ENCODE data around the gene BCCIP.

The BCCIP gene

DNA sequence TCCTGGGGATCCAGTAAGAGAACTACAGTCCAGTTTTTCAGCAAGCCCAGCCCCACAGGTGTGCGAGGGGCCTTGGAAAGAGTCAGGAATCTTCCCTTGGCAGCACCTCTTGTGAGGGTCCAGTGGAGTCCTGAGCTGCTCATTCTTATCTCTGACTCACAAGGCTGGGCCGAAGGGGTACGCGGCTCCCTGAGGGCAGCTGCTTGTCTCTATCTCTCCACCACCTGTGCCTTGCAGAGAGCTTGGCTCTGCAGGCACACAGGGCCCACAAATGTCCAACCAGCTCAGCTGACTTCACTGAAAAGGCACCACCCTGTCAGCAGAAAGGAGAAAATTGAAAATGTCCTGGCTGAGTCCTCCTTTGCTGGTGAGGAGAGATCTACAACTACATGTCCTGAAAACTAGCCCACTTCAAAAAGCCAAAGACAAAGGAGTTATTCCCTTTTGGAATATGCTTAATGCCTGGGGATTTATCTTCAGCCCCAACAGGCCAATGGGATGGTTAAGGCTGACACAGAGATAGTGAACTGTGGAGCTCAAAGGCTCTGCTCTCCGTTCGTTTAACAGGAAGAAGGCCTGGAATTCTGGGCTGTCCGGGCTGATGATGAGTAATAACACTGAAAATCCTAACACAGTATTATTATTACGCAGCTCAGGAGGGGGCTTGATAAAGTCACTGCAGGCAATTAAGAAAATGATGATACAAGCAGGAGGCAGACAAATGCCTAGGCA lies 23.7 kb upstream of the BCCIP start:
- DNase-seq = no peak

DNA sequence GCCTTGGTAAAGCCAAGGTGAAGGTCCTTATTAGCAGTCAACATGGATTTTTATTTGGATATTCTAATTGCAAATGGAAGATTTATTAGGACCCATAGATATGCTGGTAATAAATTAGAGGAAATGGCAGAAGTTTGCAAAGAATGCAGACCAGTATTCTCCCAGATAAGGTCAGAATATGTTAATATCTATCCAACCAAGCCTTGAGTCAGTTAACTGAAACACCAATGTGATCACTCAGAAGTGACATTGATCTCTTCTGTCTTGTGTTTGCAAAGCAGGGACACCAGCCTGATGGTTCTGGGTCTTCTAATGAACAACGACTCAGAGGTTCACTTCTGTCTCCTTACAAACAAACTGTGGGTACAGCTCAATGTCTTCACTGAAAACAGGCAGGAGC lies 21.8 kb upstream of the BCCIP start:
- DNase-seq = no peak

DNA sequence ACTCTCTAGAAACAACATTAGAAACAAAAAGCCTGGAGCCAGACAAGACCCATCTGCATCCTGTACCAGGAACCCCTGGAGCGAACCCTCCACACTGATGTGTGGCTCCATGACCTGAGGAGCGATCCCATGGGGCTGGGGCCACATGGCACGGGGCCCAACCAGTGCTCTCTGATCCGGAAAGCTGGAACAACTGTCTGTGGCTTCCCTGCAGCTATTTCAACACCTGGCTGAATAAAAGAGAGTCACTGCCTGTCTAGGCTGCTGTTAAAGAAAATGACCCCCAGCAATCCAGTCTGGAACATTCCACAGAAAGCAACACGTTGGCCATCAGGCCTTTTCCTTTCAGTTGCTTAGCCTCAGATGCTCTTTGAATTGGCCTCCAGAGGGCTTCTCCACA lies 21.2 kb upstream of the BCCIP start:
- DNase-seq = no peak

DNA sequence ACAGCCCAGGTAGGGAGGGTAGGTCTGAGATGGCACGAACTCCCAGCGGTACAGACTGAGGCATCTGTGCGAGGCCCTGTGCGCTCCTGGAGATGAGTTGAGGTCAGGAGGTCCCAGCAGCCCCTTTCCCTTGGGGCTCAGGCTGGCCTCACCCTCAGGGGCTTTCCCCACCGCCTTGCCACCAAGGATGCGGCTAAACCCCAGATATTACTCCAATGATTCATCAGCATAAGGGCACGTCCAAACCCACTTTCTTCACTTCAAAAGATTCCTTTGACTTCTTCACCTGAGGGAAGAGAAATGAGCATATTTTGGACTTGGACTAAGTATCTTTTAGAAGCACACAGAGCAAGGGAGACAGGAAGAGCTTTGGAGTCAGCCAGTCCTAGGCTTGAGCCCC lies 20.6 kb upstream of the BCCIP start:
- no peak for DNase-seq

DNA sequence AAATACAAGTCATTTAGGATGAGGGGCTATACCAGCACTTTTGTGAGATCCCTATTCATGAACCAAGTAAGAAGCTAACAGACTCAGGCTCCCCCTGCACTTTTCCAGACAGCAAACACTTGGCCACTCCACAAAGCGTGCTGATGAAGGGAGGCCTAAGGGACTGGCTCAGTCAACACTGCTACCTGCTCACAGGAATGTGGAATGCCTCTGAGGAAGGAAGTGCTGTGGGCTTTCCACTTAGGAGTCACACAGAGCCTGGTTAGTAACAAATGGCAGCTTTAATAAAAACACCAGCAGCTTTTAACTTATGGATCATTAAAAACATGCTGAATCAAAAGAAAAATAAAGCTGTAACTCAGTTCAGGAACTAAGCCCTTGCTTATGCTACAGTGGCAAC lies 15.3 kb upstream of the BCCIP start:
- no peak for DNase-seq

DNA sequence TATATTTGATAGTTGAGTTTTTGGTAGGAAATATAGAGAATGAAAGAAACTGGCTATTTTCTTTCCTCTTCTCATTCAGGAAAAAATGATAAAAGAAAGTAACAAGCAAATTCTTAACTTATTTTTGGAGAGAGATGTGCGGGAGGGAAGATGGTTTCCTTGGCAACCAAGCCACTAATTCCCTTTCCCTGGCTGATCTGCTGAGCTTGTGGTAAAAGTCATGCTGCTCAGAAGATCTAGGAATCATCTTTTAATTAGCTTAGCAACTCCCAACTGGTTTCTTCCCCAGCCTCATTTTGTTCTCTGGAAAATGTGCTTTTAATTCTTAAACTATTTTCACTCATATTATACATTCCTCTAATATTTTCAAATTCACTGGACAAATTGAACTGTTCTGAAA lies 12.1 kb upstream of the BCCIP start:
- DNase-seq = no peak

DNA sequence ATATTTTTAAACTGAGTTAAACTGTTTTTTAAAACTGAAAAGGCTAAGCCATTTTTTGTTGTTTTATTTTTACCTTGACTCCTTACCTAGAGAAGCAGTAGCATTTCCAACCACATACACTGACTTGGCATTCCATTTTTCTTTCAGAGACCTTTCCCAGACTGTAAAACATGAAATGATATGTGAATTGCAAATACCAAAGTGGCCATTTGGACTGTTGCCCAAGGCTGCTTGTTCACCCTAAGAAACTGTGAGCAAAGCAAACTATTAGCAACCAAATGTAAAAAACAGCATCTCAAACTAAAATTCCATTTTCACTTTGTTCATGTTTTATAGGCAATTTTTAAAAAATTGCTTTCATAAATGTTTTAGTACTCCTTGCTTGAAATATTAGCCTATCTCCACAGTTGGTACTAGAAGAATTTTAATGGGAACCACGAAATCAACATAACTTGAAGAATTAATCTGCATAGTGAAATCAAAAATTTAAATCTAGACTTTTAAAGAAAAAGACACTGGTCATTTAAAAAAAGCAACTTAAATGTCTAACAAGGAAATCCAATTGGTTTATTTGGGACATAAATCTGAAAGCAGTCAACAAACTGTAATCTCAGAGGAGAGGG lies 11.1 kb upstream of the BCCIP start:
- DNase-seq = no peak

DNA sequence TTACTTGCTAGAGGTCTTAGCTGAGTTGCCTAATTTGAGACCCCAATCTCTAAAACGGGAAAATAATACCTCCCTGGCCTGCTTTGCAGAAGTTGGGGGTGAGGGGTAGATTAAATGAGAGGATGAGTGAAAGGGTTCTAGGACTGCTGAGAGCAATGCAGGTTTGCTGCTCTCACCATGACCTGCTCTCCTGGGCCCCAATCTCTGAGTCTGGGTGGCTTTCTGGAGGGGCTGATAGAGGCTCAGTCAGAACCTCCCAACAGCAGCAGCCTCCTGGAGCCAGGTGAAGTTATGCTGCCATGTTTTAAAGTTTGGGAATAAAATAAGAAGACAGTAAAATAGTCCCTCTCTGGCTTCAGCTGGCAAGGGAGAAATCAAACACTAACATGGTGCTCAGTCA lies 7.6 kb upstream of the BCCIP start:
- DNase-seq = no peak

DNA sequence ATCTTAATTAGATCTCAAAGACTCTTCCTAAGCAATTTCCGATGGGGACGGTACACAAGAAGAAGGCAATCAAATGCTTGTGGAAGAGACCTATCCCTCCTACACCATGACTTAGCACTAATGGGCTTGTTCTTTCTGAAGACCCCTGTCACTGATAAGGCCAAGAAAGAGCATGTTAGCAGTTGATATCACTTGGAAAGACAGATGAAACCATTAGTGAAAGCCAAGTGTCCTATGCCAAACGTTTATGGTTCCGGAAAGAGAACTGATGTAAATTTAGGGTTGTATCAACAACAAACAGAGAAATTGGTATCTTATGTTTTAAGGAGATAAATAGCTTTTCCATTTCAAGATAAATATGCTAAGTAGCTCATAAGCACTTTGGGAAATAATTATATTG lies 6.8 kb upstream of the BCCIP start:
- no peak for DNase-seq

DNA sequence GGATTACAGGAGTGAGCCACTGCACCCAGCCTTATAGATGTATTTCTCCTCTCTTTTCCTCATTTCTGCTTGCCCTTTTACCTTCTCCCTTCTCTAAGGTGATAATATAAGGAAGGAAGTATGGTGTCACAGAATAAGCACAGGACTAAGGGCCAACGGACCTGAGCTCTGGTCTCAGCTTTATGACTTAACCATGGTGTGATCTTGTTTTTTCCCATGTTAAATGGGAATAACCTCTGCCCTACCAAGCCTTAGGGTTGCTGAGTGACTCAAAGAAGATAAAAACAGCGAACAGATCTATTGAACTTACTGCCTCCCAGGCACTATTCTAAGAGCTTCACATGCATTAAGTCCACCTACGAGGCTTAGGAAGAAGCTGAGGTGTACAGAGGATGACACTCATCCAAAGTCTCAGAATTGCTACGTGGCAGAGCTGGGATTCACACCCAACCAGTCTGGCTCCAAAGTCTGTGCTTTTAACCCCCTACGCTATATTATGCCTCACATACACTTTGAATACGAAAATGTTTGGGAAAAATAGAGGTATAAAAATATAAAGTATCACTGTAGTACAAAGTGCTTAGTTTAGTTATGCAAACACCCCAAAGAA lies 5.9 kb upstream of the BCCIP start:
- no peak for DNase-seq

DNA sequence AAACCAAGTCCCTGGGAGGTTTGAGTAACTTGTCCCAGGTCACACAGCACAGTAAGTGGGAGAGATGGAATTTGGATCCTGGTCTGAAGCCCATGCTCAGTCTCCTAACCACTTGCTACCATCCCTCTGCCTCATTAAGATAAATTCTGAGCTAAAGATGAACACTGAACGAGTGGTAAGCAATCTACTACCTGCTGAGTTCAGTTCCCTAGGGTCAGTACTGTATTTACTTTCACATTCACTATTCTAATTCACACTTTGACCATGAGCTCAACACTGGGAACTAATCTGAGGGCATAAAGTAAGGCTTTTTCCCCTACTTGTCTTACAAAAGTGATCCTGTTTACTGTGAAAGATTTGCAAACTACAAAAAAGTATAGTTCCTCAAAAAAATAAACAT lies 2.6 kb upstream of the BCCIP start:
- no peak for DNase-seq

DNA sequence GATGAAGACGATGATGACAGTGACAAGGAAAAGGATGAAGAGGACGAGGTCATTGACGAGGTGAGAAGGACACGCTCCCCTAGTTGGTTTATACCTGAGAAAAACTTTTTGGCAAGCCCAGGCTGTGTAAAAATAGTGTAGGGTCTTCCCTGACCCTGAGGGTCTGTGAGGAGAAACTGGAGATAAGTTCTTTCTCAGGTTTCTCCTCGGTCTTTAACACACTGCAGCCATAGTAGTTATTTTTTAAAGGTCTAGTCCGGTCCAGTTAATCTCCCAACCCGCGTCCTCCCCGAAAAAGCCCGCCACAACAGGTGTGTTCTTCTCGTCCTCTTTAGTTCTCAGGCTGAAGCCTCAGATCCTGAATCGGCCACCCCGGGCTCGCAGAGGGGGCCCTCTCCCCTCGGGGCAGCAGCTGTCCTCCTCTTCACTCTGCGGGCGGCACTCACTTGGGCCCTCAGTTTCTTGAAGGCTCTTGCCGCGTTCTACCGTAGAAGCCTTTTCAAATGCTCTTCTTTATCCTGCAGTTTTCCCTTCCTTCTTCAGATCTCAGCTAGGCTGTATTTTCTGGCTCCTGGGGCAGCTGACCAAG lies 411 bp downstream of the BCCIP start:
- peak; percentile 19 for DNase-seq

DNA sequence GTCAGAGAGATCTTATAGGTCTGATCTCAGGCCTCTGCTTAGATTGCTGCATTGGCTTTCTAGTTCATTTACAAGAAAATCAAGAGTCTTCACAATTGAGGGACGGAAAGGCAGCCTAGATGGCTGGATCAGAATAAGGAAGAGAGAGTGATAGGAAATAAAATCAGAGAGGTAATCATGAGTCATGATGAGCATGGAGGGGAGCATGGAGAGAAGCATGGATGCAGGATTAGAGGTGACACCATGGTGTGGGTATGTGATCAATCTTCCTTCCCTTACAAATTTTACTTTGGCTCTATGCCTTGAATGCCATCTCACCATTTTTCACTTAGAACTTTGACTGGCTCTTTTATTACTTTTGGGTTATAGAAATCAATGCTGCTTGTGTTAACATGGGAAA lies 1.4 kb downstream of the BCCIP start:
- no peak for DNase-seq

DNA sequence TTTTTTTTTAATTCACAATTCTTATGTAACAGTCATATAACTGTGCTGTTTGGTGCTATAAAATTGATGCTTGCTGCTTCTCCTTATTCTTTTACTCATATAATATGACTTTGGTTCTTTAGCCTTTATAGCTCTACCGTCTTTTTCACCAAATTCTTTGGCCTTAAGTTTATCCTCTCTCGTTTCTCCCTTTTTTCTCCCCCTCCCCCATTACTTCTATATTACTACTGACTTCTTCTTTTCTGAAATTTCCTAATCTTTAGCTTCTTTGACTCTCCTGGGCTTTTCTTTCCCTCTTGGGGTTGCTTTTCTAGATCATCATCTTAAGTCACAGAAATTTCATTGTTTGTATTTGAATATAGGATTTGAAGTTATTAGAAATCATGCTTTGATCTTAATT lies 3.8 kb downstream of the BCCIP start:
- DNase-seq = no peak

DNA sequence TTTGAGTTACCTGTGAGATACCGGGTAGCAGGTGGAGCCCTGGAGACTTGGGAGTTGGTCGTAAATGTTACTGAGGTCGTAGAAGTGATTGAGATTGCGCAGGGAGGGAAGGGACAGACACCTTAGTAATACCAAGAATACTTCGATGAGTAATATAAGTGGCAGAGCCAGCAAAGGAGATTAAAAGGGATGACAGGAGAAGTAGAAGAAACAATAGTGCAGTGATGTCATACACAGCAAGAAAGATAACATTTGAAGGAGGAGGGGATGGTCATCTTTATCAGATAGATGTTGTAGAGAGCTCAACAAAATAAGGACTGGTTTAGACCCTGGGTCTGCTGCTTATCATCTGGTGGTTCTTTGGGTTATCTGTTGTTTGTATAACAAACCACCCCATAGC lies 5.0 kb downstream of the BCCIP start:
- no peak for DNase-seq

DNA sequence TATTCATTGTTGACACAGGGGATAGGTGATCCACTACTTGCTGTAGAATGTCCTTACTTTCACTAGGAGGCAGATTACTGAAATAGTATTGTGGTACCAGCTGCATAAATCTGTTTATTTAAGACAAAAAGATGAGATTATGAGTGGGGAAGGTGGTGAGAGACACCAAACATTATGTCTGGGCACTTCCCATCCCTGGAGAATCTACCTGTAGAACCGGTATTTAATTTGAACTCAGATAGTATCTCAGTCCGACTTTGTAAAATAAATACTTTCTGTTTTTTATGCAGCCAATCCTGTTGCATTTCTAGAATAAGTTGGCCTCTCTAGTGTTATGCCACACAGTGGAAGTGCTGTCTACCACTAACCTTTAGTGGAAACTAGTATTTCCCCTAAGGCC lies 13.4 kb downstream of the BCCIP start:
- DNase-seq = no peak

DNA sequence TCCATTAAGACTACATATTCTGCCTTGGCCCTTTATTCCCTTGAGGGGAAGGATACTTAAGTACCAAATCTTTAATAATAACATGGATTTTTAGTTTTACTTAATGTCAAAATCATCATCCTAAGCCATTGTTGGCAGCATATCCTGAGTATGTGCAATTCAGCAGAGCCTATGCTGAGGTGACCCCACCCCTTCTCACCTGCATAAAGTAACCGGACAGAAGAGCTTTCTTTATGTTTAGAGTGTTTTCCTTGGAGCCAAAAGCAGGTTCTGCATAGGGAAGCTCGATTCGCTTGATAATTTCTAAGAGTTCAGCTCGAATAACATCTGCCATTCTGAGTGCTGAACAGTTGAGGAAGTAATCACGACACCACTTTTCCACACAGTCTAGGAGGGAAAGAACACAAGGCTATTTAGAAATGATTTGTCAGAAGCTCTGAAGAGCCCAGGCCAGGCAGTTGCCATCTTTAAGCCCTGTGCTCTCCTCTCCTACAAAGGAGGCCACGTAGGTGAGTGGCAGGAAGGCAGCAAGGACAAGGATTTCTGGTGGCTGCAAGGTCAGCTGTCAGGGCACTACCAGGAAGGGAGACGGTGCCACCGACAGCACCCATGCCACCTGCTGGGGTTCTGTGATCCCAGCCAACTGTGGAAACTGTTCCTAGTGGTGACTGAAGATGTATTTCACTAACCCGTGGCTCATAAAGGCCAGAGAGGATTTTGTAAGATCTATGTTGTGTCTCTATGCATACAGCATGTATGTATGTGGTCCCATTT lies 15.6 kb downstream of the BCCIP start:
- no peak for DNase-seq

DNA sequence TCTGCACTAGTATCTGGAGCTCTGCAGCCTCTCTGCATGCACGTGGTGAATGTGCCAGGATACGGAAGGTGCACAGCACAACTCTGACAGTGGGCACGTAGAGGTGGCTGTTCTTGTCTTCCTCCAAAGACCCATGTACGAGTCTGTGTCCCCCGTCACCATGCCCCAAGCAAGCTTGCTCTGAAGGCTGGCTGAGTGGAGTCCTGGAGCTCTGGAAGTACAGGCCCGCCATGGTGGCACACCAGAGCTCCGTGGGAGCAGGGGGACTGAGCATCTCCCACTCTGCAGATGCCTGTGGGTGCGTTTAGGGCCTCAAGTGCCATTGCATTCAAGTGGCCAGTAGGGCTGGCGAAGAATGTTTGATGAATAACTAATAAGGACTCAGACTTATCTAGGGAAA lies 17.1 kb downstream of the BCCIP start:
- no peak for DNase-seq

DNA sequence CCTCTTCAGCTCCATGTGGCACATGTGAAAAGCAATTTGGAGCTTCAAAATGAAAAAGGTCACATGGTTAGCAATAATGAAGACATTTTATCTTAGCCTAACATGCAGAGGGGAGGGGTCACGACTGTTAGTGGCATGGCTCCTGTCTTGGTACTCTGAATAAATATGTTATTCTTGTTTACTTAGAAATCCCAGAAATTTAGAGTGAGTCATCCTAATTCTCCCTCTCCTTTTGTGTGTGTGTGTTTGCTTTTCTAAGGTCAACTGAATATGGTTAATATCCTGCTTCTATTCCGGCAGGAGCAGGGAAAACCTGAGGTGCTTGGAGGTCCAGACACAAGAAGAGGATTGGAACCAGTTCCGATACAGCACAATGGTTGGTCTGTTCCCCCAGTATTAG lies 17.6 kb downstream of the BCCIP start:
- DNase-seq = no peak

DNA sequence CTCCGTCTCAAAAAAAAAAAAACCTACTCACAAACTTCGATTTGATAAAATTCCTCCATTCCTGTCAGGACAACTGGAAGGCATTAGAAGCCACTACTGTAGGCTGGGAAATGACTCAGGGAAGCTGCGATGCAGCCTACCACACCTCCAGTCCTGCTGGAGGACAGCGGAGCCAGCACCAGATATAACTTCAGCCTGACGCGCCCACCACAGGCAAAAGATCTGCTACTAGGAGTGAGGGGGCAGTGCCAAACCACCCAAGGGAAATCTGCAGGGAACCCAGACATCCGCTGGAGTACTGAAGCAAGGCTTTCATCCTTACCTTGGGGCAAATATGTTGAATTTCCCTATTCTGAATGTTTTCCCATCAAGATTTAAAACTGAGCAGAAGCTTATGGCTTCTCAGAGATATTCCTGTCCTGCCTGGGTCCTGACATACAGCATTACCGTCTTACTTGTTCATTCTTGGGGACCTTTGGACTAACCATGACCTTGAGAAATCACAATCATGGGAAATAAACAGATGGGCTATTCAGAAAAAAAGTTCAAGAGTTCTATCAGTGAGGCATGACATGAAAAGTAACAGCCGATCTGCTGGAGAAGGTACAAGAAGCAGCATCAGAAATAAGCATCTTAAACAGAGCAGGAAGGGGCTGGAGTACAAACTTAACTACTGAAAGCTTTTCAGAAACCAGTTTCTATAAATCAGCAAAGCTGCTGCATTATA lies 20.4 kb downstream of the BCCIP start:
- DNase-seq = no peak

DNA sequence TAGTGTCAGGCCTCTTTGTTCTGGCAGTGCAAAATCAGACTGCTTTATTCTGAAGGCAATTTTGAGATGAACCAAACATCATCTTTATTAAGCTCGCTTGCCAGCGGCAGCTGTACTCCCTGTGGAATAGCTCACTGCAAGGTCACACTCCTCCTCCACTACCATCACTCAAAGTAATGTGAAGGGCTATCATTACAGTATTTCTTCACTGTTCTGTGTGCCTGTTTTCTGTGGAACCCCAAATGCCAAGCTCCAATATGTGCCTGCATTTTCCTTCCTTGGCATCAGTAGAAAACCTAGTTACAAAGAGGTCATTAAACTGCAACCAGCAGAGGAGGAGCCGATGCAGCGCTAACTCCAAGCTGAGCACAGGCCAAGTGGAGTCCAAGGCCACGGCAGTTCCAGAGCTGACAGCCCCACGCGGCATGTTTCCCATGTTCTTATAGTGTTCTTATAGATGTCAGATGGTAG lies 21.4 kb downstream of the BCCIP start:
- DNase-seq = no peak

DNA sequence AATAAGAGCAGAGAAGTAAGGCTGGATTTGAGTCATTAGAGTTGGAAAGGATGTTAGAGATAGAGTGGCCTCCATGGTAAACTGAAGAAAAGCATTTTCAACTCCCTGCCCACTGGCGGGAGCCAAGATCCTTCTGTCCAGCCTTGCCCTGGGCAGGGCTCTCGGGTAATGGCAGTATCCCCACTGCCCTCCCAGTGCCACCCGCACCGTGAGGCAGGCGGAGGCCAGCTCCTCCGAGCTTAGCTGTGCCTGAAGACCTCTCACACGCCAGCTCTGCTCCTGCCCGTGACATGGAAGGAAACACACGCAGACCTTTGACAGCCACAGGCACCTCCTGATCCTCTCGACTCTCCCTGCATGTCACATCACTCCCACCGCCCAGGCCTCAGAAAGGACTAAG lies 22.3 kb downstream of the BCCIP start:
- no peak for DNase-seq

DNA sequence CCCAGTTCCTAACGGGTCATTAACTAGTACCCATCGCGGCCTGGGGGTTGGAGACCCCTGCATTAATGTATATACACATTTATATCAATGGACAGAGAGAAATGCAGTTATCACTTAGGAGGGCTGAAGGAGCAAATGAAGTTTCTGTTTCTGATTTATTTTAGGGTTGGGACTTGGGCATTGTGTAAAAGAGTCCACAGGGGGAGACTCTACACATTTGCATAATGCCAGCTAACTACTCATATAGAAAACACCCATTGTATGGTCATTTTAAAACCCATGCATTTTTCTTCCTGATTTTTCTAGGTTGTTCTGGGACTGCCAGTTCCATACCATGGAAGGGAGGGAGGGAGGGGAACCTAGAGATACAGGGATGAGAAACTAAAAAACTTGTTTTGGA lies 23.5 kb downstream of the BCCIP start:
- no peak for DNase-seq
